ENCODE data around the gene SULT4A1.

SULT4A1 gene

GRCh38 chr22:43857367-43857766 lies 4.9 kb downstream of the SULT4A1 start:
- ATAC-seq (ENCODE audit: insufficient read depth, low read depth) (no peak), DNase-seq (no peak)
- Histone ChIP-seq H3K36me3 (ENCODE audit: insufficient read depth, low read length) (no peaks in the 10 kb centered on the region), H3K4me2 (ENCODE audit: insufficient read depth, low read length) (no peak overlapping the region), H4K20me1 (ENCODE audit: insufficient read depth, low read length) (0 out of 2 replicates have a peak, but pooled peaks cover 4% of the 10 kb centered on the region), H3K9ac (ENCODE audit: low read depth, low read length) (no peak overlapping the region), H2AFZ (ENCODE audit: low read depth, low read length) (no peak overlapping the region), H3K79me2 (ENCODE audit: insufficient read depth, low read length) (no peaks in the 10 kb centered on the region), H3K4me1 (ENCODE audit: insufficient read depth, low read length) (no peaks in the 10 kb centered on the region), H3K4me3 (ENCODE audit: low read depth in 1 of 2, low read length in 2 of 2) (no peak overlapping the region), H3K9me3 (ENCODE audit: insufficient read depth, low read length, severe bottlenecking) (peaks cover 2% of the 10 kb centered on the region), H3K27me3 (ENCODE audit: insufficient read depth, low read length, poor library complexity) (no peaks in the 10 kb centered on the region), H3K27ac (ENCODE audit: low read length) (no peak overlapping the region)
- no peak for TF ChIP-seq EZH2 (IDR thresholded peaks at IDR 0.05; ENCODE audit: borderline replicate concordance, low read depth, low read length, severe bottlenecking)
- no peak for TF ChIP-seq CTCF (IDR thresholded peaks at IDR 0.05; ENCODE audit: borderline replicate concordance, extremely low read depth, low read length, poor library complexity, severe bottlenecking)

- peaks cover 2% of the 10 kb centered on the region for H3K9me3 ChIP-seq (ENCODE audit: insufficient read depth, low read length, severe bottlenecking)
- 0 out of 2 replicates have a peak, but pooled peaks cover 4% of the 10 kb centered on the region for H4K20me1 ChIP-seq (ENCODE audit: insufficient read depth, low read length)
- no peak overlapping the region for H2AFZ ChIP-seq (ENCODE audit: low read depth, low read length)
- no peaks in the 10 kb centered on the region for H3K79me2 ChIP-seq (ENCODE audit: insufficient read depth, low read length)
- no peak for DNase-seq
- no peak for TF ChIP-seq CTCF (IDR thresholded peaks at IDR 0.05; ENCODE audit: borderline replicate concordance, extremely low read depth, low read length, poor library complexity, severe bottlenecking)
- H3K27ac ChIP-seq (ENCODE audit: low read length) = no peak overlapping the region
- H3K4me2 ChIP-seq (ENCODE audit: insufficient read depth, low read length) = no peak overlapping the region
- no peaks in the 10 kb centered on the region for H3K27me3 ChIP-seq (ENCODE audit: insufficient read depth, low read length, poor library complexity)
- H3K4me3 ChIP-seq (ENCODE audit: low read depth in 1 of 2, low read length in 2 of 2) = no peak overlapping the region
- H3K36me3 ChIP-seq (ENCODE audit: insufficient read depth, low read length) = no peaks in the 10 kb centered on the region
- H3K9ac ChIP-seq (ENCODE audit: low read depth, low read length) = no peak overlapping the region
- H3K4me1 ChIP-seq (ENCODE audit: insufficient read depth, low read length) = no peaks in the 10 kb centered on the region
- no peak for ATAC-seq (ENCODE audit: insufficient read depth, low read depth)
Measured at GRCh38 chr22:43855431-43855830, 6.9 kb downstream of the SULT4A1 start.

GRCh38 chr22:43854786-43855271 lies 7.5 kb downstream of the SULT4A1 start:
- H3K27ac ChIP-seq (ENCODE audit: low read length) = no peak overlapping the region
- peaks cover 2% of the 10 kb centered on the region for H3K9me3 ChIP-seq (ENCODE audit: insufficient read depth, low read length, severe bottlenecking)
- no peaks in the 10 kb centered on the region for H3K4me1 ChIP-seq (ENCODE audit: insufficient read depth, low read length)
- TF ChIP-seq CTCF (IDR thresholded peaks at IDR 0.05; ENCODE audit: borderline replicate concordance, extremely low read depth, low read length, poor library complexity, severe bottlenecking) (no peak), EZH2 (IDR thresholded peaks at IDR 0.05; ENCODE audit: borderline replicate concordance, low read depth, low read length, severe bottlenecking) (no peak)
- no peak overlapping the region for H3K9ac ChIP-seq (ENCODE audit: low read depth, low read length)
- 0 out of 2 replicates have a peak, but pooled peaks cover 4% of the 10 kb centered on the region for H4K20me1 ChIP-seq (ENCODE audit: insufficient read depth, low read length)
- H3K4me3 ChIP-seq (ENCODE audit: low read depth in 1 of 2, low read length in 2 of 2) = no peak overlapping the region
- H2AFZ ChIP-seq (ENCODE audit: low read depth, low read length) = no peak overlapping the region
- DNase-seq (no peak), ATAC-seq (ENCODE audit: insufficient read depth, low read depth) (no peak)
- H3K36me3 ChIP-seq (ENCODE audit: insufficient read depth, low read length) = no peaks in the 10 kb centered on the region
- no peaks in the 10 kb centered on the region for H3K27me3 ChIP-seq (ENCODE audit: insufficient read depth, low read length, poor library complexity)
- no peaks in the 10 kb centered on the region for H3K79me2 ChIP-seq (ENCODE audit: insufficient read depth, low read length)
- H3K4me2 ChIP-seq (ENCODE audit: insufficient read depth, low read length) = no peak overlapping the region

Data from DND-41 (cell line).